Prostate gland (tissue), 2 donors: ENCODE results near the gene ZNF215. TPM values are rescaled to one million over a fixed set of nuclear protein-coding genes. Genes with fewer than 3 reads are reported as not detected.

Experiments used
- DNase-seq: peaks from one replicate; pipeline ENCODE4 v3.0.0-alpha.2; 2019; ENCODE audit warnings: low spot score
- H3K27ac ChIP-seq, 2 donors: fragments of 200-600 bp; sonication (generic); 2 replicates each; pipeline ENCODE4 v1.5.1; 2017 to 2019
- H3K27me3 ChIP-seq: fragments of 200-600 bp; sonication (generic); replicated peaks from 2 replicates; pipeline ENCODE4 v1.5.1; 2019; ENCODE audit not compliant: insufficient read depth
- H3K36me3 ChIP-seq, 2 donors: fragments of 200-600 bp; sonication (generic); 1 replicate in 1 of 2; 2 replicates in 1 of 2; pipeline versions ENCODE4 v1.5.1 to v1.8.1; 2017 to 2019
- H3K4me1 ChIP-seq: fragments of 200-600 bp; sonication (generic); replicated peaks from 2 replicates; pipeline ENCODE4 v1.5.1; 2019
- H3K4me3 ChIP-seq, 2 donors: fragments of 200-600 bp; sonication (generic); 2 replicates each; pipeline ENCODE4 v1.5.1; 2017 to 2019
- H3K9me3 ChIP-seq: fragments of 200-600 bp; sonication (generic); 2 replicates; pipeline ENCODE4 v1.5.1; 2017
- CTCF ChIP-seq, 4 experiments: fragments of 200-600 bp in 2 of 4; fragments of 450-650 bp in 2 of 4; sonication (generic) in 2 of 4; IDR thresholded peaks; 1 replicate in 3 of 4; 2 replicates in 1 of 4; pipeline ENCODE4 v1.5.1; 2016 to 2019; ENCODE audit warnings: antibody characterized with exemption in 4 of 4, mild to moderate bottlenecking in 2 of 4, moderate library complexity in 2 of 4
- POLR2A ChIP-seq: fragments of 450-650 bp; IDR thresholded peaks from one replicate; pipeline ENCODE4 v1.6.1; 2016; ENCODE audit warnings: antibody characterized with exemption, mild to moderate bottlenecking
- POLR2AphosphoS5 ChIP-seq: sonication (generic); formaldehyde crosslinking; IDR thresholded peaks from one replicate; pipeline ENCODE4 v1.6.1; 2017; ENCODE audit warnings: antibody characterized with exemption
- WGBS: methylation state at CpG from one replicate; pipeline ENCODE4 v1.1.5; 2018; 5-methylcytosine and 5-hydroxymethylcytosine counted together
- intact Hi-C: fragments of 100-400 bp; cut with DNase I; formaldehyde crosslinking; loops from one replicate; pipeline ENCODE4 v1.14.2; 2022
- total RNA-seq, 2 donors: library from RNA; depleted of rRNA; stranded (reverse); fragments of >200 nt; gene quantifications; one replicate each; pipeline ENCODE4 v1.1.0, GENCODE V29; 2016

ZNF215 gene
- total RNA-seq, 2 donors from 2014 or later = 2.5 to 2.6 TPM

- DNase-seq = no peak
- intact Hi-C loops = no loop called here
- Histone ChIP-seq H3K27me3 (no peaks in the 10 kb centered on the region), H3K4me3 (no peak overlapping the region), H3K27ac (no peak overlapping the region), H3K4me1 (no peaks in the 10 kb centered on the region), H3K9me3 (no peaks in the 10 kb centered on the region), H3K36me3 (no peaks in the 10 kb centered on the region)
- WGBS = 59% methylated on average over 3 of the region's 3 CpGs
- TF ChIP-seq POLR2A (no peak), CTCF (IDR thresholded peaks at IDR 0.05) (no peak), POLR2AphosphoS5 (no peak)
Measured at GRCh38 chr11:7004482-7004881, 78.3 kb downstream of the ZNF215 start.

Other genes starting within 250 kb of the ZNF215 start
- gene MRPL17, start 243.1 kb upstream of the ZNF215 start, total RNA-seq = 10 to 100 TPM; 18.3 to 44.6 TPM
- gene OR2AG2, start 154.4 kb upstream of the ZNF215 start, total RNA-seq = under 1 TPM; 0.55 to 0.91 TPM
- gene OR2AG1, start 143.4 kb upstream of the ZNF215 start, total RNA-seq = not detected
- gene OR6A2, start 126.7 kb upstream of the ZNF215 start, total RNA-seq = under 1 TPM in 1 of 2 donors, not detected in 1; 0.57 TPM
- gene OR10A5, start 80.7 kb upstream of the ZNF215 start, total RNA-seq = not detected
- gene OR10A2, start 63.4 kb upstream of the ZNF215 start, total RNA-seq = not detected
- not detected for gene OR10A4, start 49.8 kb upstream of the ZNF215 start, total RNA-seq
- gene OR2D2, start 33.9 kb upstream of the ZNF215 start, total RNA-seq = 1 to 10 TPM in 1 of 2 donors, not detected in 1; 1.2 TPM
- gene OR2D3, start 5.4 kb upstream of the ZNF215 start, total RNA-seq = not detected
- 1 to 10 TPM; 3.1 to 3.6 TPM for gene ZNF214, start 93.9 kb downstream of the ZNF215 start, total RNA-seq
- gene NLRP14, start 94.1 kb downstream of the ZNF215 start, total RNA-seq = 1 to 10 TPM in 1 of 2 donors, under 1 TPM in 1; 0.27 to 1.1 TPM
- 10 to 100 TPM in 1 of 2 donors, not detected in 1; 12.0 TPM for gene RBMXL2, start 162.6 kb downstream of the ZNF215 start, total RNA-seq